ENCODE results near the gene EXOC2.

The EXOC2 gene

DNA sequence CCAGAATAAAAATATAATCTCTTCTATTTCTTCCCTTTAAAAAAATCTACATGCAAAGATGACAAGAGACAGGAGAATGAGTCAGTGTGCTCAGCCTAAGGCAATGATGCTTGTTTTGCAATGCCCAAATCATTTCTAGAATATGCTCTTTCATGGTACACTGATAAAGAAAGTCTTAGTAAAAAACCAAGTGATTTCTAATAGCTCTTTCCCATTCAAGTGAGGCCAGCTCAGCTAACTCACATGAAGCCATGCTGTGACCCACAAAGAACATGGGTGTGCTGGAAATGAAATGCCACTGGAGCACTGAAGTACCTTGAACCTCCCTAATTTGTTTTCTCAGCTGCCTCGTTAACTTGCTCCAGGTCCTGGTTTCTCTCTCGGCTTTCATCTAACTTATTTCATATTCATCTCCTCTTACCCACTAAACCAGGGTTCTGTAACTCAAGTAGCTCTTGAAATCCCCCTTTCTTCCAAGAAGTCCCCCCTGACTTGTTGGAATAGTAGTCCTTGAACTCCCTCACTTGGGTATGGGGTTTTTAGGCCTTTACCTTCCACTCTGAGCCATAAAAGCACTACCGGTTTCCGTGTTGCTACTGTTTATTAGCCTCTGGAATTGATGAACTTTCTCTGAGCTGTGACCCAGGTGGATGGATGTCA, 208.7 kb downstream of the EXOC2 start:
- FAIRE-seq: no peak
- no peak for DNase-seq (ENCODE audit: insufficient read length, low spot score)

DNA sequence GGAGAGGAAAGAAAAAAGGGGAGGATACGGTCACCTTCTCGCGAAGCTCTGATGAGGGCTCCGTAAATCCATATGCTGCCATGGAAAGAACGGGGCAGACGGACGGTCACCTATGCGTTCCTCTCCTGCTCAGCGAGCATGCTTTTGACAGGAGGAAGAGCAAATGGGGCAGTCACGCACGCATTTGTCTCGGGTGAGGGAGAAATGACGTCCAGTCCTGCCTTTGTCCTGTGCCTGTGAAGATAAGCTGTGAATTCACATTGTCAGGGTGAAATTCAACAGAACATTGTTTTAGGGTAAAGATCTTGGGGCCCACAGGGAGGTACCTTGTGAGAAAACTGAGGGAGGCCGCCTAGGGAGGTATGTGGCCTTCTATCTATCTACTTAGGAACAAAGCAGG, 217.6 kb downstream of the EXOC2 start:
- FAIRE-seq (no peak), DNase-seq (ENCODE audit: insufficient read length, low spot score) (no peak)

GRCh38 chr6:474453-475185, 218.3 kb downstream of the EXOC2 start:
- no peak for FAIRE-seq
- DNase-seq (ENCODE audit: insufficient read length, low spot score): no peak

DNA sequence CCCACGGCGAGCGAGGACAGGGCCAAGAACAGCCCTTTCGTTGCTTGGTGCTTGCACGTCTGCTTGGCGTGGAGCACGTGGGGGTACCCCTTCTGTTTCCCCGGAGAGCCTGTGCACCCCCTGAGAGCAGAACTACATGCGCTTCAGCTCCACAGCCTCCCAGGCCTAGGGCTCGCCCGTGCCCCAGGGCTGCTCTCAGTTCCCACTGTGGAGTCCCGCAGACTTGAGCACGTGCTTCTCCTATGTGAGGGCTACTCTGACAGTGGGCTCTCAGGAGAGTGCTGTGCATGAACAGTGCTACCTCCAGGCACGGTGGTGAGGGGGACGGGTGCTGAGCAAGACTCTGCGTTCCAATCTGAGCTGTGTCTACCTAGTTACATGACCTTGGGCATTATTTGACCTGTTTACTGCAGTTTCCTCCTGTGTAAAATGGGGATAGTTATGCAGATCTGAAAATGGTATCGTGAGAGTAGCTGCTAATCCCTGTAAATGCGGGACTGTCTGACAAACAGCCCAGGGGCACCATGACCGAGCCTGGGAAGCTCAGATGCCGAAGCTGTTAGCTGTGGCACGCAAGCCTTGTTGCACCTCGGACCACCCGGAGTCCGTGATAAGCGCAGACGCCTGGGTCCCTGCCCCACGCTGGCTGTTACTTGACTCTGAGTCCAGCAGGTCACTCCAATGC, 219.0 kb downstream of the EXOC2 start:
- FAIRE-seq: no peak
- DNase-seq (ENCODE audit: insufficient read length, low spot score): no peak

GRCh38 chr6:473356-473755, 219.6 kb downstream of the EXOC2 start:
- no peak for FAIRE-seq

GRCh38 chr6:470901-471448, 222.0 kb downstream of the EXOC2 start:
- FAIRE-seq: no peak

More at GRCh38 chr6:473356-473755, 219.6 kb downstream of the EXOC2 start:
- DNase-seq (ENCODE audit: insufficient read length, low spot score): no peak

GRCh38 chr6:470051-470900, 222.7 kb downstream of the EXOC2 start:
- no peak for DNase-seq (ENCODE audit: insufficient read length, low spot score)
- FAIRE-seq: no peak

More at GRCh38 chr6:470901-471448, 222.0 kb downstream of the EXOC2 start:
- DNase-seq (ENCODE audit: insufficient read length, low spot score): no peak

GRCh38 chr6:467671-468082, 225.3 kb downstream of the EXOC2 start:
- DNase-seq (ENCODE audit: insufficient read length, low spot score): no peak
- FAIRE-seq: no peak

DNA sequence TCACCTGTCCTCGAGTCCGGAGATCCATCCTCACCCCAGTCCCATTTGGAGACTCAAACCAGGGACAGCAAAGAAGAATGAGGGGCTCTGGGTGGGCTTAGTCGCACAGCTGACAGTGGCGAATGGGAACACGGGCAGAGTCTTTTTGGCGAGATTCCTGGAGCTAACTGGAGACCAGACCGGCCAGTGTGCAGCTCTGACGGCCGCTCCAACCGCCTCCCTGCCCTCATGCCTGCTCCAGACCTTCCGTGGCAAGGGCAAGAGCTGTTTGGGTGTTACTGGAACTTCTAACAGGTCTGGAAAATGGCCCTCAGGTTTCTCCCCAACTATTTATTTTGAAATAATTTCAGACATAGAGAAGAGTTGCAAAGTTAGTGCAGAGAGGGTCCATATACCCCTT, 225.8 kb downstream of the EXOC2 start:
- no peak for DNase-seq (ENCODE audit: insufficient read length, low spot score)
- FAIRE-seq: no peak

DNA sequence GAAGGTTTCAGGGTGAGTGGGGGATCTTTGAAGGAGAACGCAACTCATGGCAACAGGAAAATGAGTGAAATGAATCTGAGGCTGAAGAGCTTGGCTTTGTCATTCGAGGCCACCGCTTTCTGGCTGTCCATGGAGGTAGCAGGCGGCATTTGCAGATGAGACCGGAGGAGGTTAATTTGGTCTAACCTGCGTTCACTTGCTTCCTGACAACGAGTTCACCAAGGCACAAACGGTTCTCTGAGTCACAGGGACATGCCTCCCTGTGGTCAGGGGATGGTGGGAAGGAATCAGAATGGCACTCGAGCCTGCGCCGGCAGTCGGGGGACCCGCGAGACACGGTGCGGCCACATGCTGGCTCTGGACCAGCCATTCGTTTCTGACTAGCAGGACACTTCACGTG, 226.4 kb downstream of the EXOC2 start:
- no peak for FAIRE-seq
- DNase-seq (ENCODE audit: insufficient read length, low spot score): no peak

DNA sequence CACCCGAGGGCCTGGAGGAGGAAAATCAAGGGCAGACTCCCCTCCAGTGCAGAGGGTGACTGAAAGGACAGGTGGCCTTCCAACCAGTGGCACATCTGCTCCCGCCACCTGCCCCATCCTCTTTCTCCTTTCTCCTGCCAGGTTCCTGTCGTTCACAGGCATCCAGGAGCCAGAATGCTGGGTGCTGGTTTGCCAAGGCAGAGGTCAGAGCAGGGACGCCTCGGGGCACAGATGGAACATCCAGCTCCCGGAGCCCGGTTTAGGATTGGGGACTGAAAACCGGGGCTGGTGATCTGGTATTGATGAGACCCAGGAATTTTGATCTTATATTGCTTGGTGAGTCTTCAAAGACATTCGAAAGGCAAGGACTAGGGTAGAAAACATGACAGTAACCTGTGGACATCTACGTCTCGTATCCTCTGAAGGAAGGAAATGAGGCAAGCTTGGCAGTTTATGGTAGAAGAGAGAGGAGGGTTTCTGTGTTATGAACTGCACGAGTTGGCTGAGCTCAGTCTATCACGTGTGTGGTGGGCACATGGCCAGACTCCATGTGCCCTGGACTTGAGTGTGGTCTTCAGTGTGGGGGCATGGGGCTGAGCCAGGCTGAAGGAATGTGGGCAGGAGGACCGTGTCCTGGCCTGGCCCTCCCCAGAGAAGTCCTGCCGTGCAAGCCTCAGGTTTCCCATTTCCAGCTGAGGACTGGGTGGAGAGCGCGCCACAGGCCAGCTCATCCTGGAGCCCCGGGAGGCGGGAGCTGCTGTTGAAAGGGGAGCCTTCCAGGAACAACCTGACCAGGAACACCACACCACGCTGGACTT, 227.2 kb downstream of the EXOC2 start:
- FAIRE-seq: no peak
- DNase-seq (ENCODE audit: insufficient read length, low spot score): no peak

DNA sequence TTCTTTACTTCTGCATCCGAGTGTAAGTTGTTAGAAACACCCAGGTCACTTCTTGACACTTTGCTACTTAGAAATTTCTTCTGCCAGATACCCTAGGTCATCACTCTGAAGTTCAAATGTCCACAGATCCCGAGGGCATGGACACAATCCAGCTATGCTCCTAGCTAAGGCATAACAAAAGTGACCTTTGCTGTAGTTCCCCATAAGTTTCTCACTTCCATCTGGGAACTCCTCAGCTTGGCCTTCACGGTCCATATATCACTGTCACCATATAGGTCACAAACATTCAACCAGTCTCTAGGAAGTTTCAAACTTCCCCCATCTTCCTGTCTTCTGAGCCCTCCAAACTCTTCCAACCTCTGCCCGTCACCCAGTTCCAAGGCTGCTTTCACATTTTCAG, 236.1 kb downstream of the EXOC2 start:
- DNase-seq (ENCODE audit: insufficient read length, low spot score): no peak
- FAIRE-seq: no peak

DNA sequence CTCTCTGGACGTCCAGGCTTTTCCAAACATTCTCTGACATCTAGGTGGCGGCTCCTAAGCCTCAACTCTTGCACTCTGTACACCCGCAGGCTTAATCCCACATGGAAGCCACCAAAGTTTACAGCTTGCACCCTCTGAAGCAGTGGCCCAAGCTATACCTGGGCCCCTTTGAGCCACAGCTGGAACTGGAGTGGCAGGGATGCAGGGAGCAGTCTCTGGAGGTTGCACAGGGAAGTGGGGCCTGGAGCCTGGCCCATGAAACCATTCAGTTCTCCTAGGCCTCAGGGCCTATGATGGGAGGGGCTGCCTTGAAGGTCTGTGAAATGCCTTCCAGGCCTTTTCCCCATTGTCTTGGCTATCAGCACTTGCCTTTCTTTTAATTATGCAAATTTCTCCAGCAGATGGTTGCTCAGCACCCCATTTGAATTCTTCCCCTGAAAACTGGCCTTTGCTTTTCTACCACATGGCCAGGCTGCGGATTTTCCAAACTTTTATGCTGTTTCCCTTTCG, 236.5 kb downstream of the EXOC2 start:
- FAIRE-seq: no peak
- no peak for DNase-seq (ENCODE audit: insufficient read length, low spot score)

DNA sequence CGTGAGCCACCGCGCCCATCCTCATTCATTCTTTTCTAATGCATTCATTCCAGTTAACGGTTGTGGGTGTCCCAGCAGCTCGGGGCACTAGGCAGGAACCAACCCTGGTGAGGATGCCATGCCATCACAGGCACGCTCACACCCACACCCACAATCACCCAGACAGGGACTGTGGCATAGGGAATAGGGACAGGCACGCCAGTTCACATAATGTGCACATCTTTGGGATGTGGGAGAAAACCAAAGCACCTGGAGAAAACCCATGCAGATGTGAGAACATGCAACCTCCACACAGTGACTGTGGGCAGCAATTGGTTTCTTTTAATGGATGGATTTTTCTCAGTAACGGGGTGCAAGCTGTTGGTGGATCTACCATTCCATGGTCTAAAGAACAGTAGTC, 237.1 kb downstream of the EXOC2 start:
- FAIRE-seq: no peak
- no peak for DNase-seq (ENCODE audit: insufficient read length, low spot score)

- no peak for FAIRE-seq
- DNase-seq (ENCODE audit: insufficient read length, low spot score): no peak
Measured at GRCh38 chr6:455006-455585, 237.8 kb downstream of the EXOC2 start.

- DNase-seq (ENCODE audit: insufficient read length, low spot score): no peak
- FAIRE-seq: no peak
Measured at GRCh38 chr6:454148-454991, 238.6 kb downstream of the EXOC2 start.

GRCh38 chr6:453152-453551, 239.8 kb downstream of the EXOC2 start:
- DNase-seq (ENCODE audit: insufficient read length, low spot score) (no peak), FAIRE-seq (no peak)

GRCh38 chr6:452301-453067, 240.5 kb downstream of the EXOC2 start:
- no peak for DNase-seq (ENCODE audit: insufficient read length, low spot score)
- no peak for FAIRE-seq
